ENCODE results near the gene LGR4.

GRCh38 chr11:27383645-27384044, 88.9 kb downstream of the LGR4 start:
- TF ChIP-seq FOXM1 (IDR thresholded peaks at IDR 0.05; ENCODE audit: borderline replicate concordance) (no peak), BHLHE40 (IDR thresholded peaks at IDR 0.05; ENCODE audit: borderline replicate concordance) (no peak), NFRKB (IDR thresholded peaks at IDR 0.05) (no peak)

All from HEK293T (cell line).